ENCODE measurements around the gene B4GALT1.

B4GALT1 gene

DNA sequence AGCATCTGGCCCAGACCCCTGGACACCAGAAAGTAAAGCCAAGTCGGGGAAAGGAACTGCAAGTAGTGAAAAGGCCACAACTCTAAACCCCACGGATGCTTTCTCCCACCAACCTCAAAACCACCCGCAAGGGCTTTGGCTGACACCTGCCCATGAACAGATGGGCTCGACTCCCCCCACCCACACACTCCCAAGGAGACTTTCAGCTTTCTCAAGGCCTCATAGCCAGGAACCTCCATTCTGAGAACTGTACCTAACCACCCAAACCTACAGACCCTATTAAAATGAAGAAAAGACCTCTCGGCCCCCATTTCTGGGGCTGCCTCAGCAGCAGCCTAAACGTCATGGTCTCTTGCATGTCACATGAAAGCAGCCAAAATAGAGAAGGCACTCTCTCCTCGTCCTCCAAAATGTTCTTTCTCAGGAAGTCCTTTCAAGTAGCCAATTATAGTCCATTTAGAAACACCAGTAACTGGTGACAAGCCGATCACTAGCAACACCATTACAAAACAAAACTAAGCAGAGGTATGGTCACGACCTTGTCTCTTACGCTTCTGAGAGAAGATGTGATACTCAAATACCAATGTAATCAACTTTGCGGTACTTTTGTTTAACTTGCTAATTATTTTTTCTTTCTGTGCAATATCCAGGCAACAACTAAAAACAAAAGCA is 2.9 kb downstream of the B4GALT1 start:
- no peak overlapping the region for H4K8ac ChIP-seq (ENCODE audit: low read length)
- H3K23ac ChIP-seq (ENCODE audit: low read length in 2 of 2), result no peak overlapping the region
- H2BK15ac ChIP-seq (ENCODE audit: low read depth, poor library complexity, severe bottlenecking), result no peak overlapping the region
- WGBS, result 85% methylated on average over 11 of the region's 11 CpGs
- H3K4me1 ChIP-seq (ENCODE audit: control insufficient read depth, insufficient read depth, low read depth, low read length), result peaks cover 42% of the 10 kb centered on the region
- H3K9ac ChIP-seq (ENCODE audit: low read length), result peak overlapping the region; percentile 96
- no peak overlapping the region for H3K4me2 ChIP-seq (ENCODE audit: low read length, poor library complexity, severe bottlenecking)
- no peak overlapping the region for H3K18ac ChIP-seq (ENCODE audit: low read depth in 1 of 2, low read length in 2 of 2)
- peak overlapping the region in 1 of 2 experiments; percentile 14 for H3K4ac ChIP-seq (ENCODE audit: low read depth in 1 of 2, low read length in 2 of 2)
- H2BK5ac ChIP-seq (ENCODE audit: low read depth, low read length, poor library complexity, severe bottlenecking), result no peak overlapping the region
- no peak overlapping the region for H2AFZ ChIP-seq (ENCODE audit: low read depth, low read length)
- no peak overlapping the region for H3K27ac ChIP-seq (ENCODE audit: low read length, poor library complexity, severe bottlenecking)
- no peaks in the 10 kb centered on the region for H3K27me3 ChIP-seq (ENCODE audit: control insufficient read depth in 1 of 2, insufficient read depth in 1 of 2, low read length in 2 of 2)
- no peak overlapping the region for H4K91ac ChIP-seq (ENCODE audit: low read length)
- no peak overlapping the region for H2BK120ac ChIP-seq (ENCODE audit: low read depth, low read length)
- H3K14ac ChIP-seq (ENCODE audit: low read length in 2 of 2), result no peak overlapping the region
- no peak overlapping the region for H2AK5ac ChIP-seq (ENCODE audit: low read length, severe bottlenecking)
- H3K79me1 ChIP-seq (replicated peaks; ENCODE audit: low read length, poor library complexity, severe bottlenecking), result peaks cover 10% of the 10 kb centered on the region
- no peak overlapping the region for H2BK12ac ChIP-seq (ENCODE audit: low read length in 2 of 2)
- H3K4me3 ChIP-seq (ENCODE audit: insufficient read depth in 1 of 2, low read depth in 1 of 2, low read length in 2 of 2), result peak overlapping the region in 1 of 2 experiments; percentile 88
- H3K36me3 ChIP-seq (ENCODE audit: control insufficient read depth in 1 of 2, insufficient read depth in 2 of 2, low read depth in 1 of 2, low read length in 2 of 2), result no peaks in the 10 kb centered on the region
- H3K9me3 ChIP-seq (ENCODE audit: control insufficient read depth, low read length), result no peaks in the 10 kb centered on the region
- DNase-seq, result no peak

DNA sequence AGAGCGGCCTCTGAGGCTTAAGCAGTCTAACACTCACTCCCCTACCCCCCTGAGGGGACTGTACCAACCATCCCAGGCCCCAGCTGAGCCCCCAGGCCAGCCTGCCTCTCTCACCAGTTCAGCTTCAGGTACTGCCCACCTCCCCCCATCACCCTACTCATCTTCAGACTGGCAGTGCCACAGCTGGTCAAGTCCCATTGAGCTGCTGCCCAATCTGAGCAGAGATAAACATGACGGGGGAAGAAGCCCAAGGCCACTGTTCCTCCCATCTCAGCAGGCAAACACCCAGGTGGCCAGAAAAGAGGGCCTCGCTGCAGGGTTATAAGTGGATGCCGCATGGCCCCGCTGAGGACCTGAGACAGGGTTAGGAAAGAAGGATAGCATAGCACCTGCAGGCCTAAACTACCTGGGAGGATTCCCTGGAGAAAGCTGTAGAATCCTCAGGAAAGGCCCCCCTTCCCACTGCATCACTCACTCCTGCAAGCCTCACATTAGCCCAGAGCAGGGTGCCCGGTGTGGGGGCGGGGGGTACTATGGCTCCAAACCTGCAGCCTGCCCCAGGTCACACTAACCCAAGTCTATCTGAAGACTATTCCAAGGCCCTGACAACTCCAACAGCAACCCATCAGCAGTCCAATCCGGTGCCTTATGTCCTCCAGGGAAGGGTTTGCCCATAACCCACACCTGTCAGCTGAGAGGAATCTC is 3.6 kb downstream of the B4GALT1 start:
- no peak overlapping the region for H2AFZ ChIP-seq (ENCODE audit: low read depth, low read length)
- peak overlapping the region; percentile 64 for H4K91ac ChIP-seq (ENCODE audit: low read length)
- H3K79me1 ChIP-seq (replicated peaks; ENCODE audit: low read length, poor library complexity, severe bottlenecking), result peaks cover 10% of the 10 kb centered on the region
- no peak overlapping the region for H3K4me2 ChIP-seq (ENCODE audit: low read length, poor library complexity, severe bottlenecking)
- DNase-seq, result no peak
- peak overlapping the region; percentile 13 to 40 for H3K4ac ChIP-seq (ENCODE audit: low read depth in 1 of 2, low read length in 2 of 2)
- H2BK5ac ChIP-seq (ENCODE audit: low read depth, low read length, poor library complexity, severe bottlenecking), result no peak overlapping the region
- H4K8ac ChIP-seq (ENCODE audit: low read length), result no peak overlapping the region
- peak overlapping the region in 1 of 2 experiments; percentile 88 for H3K4me3 ChIP-seq (ENCODE audit: insufficient read depth in 1 of 2, low read depth in 1 of 2, low read length in 2 of 2)
- no peak overlapping the region for H3K27ac ChIP-seq (ENCODE audit: low read length, poor library complexity, severe bottlenecking)
- H3K9ac ChIP-seq (ENCODE audit: low read length), result peak overlapping the region; percentile 96
- no peaks in the 10 kb centered on the region for H3K9me3 ChIP-seq (ENCODE audit: control insufficient read depth, low read length)
- H3K36me3 ChIP-seq (ENCODE audit: control insufficient read depth in 1 of 2, insufficient read depth in 2 of 2, low read depth in 1 of 2, low read length in 2 of 2), result no peaks in the 10 kb centered on the region
- no peak overlapping the region for H2AK5ac ChIP-seq (ENCODE audit: low read length, severe bottlenecking)
- H3K18ac ChIP-seq (ENCODE audit: low read depth in 1 of 2, low read length in 2 of 2), result peak overlapping the region in 1 of 2 experiments; percentile 46
- H2BK12ac ChIP-seq (ENCODE audit: low read length in 2 of 2), result peak overlapping the region; percentile 9 to 51
- peak overlapping the region in 1 of 2 experiments; percentile 9 for H3K23ac ChIP-seq (ENCODE audit: low read length in 2 of 2)
- no peaks in the 10 kb centered on the region for H3K27me3 ChIP-seq (ENCODE audit: control insufficient read depth in 1 of 2, insufficient read depth in 1 of 2, low read length in 2 of 2)
- H2BK15ac ChIP-seq (ENCODE audit: low read depth, poor library complexity, severe bottlenecking), result no peak overlapping the region
- peaks cover 47% of the 10 kb centered on the region for H3K4me1 ChIP-seq (ENCODE audit: control insufficient read depth, insufficient read depth, low read depth, low read length)
- H2BK120ac ChIP-seq (ENCODE audit: low read depth, low read length), result no peak overlapping the region
- peak overlapping the region in 1 of 2 experiments; percentile 73 for H3K14ac ChIP-seq (ENCODE audit: low read length in 2 of 2)
- WGBS, result 98% methylated on average over 7 of the region's 8 CpGs

DNA sequence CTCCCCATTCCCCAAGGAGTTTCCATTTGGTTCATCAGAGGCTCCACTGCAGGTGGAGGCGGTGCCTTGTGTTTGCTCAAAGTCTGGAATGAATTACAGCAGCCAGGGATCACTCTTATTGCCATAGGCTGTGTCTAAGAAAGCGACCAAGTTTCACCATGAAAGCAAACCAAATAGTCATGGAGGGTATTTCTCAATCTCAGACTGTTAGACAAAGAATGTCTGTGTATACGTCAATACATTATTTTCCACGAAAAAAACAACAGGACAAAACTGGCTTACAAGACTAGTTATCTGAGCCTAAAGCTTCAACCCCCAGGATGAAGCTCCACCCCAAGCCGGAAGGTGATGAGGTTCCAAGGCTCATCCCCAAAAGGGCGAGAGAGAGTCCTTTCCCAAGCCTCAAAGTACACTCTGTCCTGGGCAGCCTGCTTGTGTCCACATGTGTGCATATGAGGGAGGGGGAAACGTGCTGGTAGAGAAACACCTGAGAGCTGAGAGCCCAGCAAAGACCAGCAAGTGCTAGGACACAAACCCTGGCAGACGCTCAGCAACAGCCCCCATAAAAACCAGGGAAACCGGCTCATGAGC is 4.3 kb downstream of the B4GALT1 start:
- Histone ChIP-seq H4K8ac (ENCODE audit: low read length) (no peak overlapping the region), H3K14ac (ENCODE audit: low read length in 2 of 2) (no peak overlapping the region), H3K18ac (ENCODE audit: low read depth in 1 of 2, low read length in 2 of 2) (peak overlapping the region in 1 of 2 experiments; percentile 46), H3K36me3 (ENCODE audit: control insufficient read depth in 1 of 2, insufficient read depth in 2 of 2, low read depth in 1 of 2, low read length in 2 of 2) (no peaks in the 10 kb centered on the region), H2BK15ac (ENCODE audit: low read depth, poor library complexity, severe bottlenecking) (peak overlapping the region; percentile 15), H3K4ac (ENCODE audit: low read depth in 1 of 2, low read length in 2 of 2) (peak overlapping the region; percentile 13 to 24), H3K4me1 (ENCODE audit: control insufficient read depth, insufficient read depth, low read depth, low read length) (peaks cover 50% of the 10 kb centered on the region), H2AFZ (ENCODE audit: low read depth, low read length) (no peak overlapping the region), H3K23ac (ENCODE audit: low read length in 2 of 2) (peak overlapping the region in 1 of 2 experiments; percentile 9), H2BK120ac (ENCODE audit: low read depth, low read length) (no peak overlapping the region), H3K27me3 (ENCODE audit: control insufficient read depth in 1 of 2, insufficient read depth in 1 of 2, low read length in 2 of 2) (no peaks in the 10 kb centered on the region), H3K4me2 (ENCODE audit: low read length, poor library complexity, severe bottlenecking) (no peak overlapping the region), H3K9ac (ENCODE audit: low read length) (peak overlapping the region; percentile 70), H2BK5ac (ENCODE audit: low read depth, low read length, poor library complexity, severe bottlenecking) (no peak overlapping the region), H3K79me1 (replicated peaks; ENCODE audit: low read length, poor library complexity, severe bottlenecking) (peaks cover 13% of the 10 kb centered on the region), H3K4me3 (ENCODE audit: insufficient read depth in 1 of 2, low read depth in 1 of 2, low read length in 2 of 2) (peak overlapping the region in 1 of 2 experiments; percentile 60), H3K9me3 (ENCODE audit: control insufficient read depth, low read length) (no peaks in the 10 kb centered on the region), H2AK5ac (ENCODE audit: low read length, severe bottlenecking) (peak overlapping the region; percentile 43), H3K27ac (ENCODE audit: low read length, poor library complexity, severe bottlenecking) (no peak overlapping the region), H4K91ac (ENCODE audit: low read length) (no peak overlapping the region), H2BK12ac (ENCODE audit: low read length in 2 of 2) (peak overlapping the region in 1 of 2 experiments; percentile 32)
- peak; percentile 81 for DNase-seq
- 85% methylated on average over 9 of the region's 9 CpGs for WGBS

DNA sequence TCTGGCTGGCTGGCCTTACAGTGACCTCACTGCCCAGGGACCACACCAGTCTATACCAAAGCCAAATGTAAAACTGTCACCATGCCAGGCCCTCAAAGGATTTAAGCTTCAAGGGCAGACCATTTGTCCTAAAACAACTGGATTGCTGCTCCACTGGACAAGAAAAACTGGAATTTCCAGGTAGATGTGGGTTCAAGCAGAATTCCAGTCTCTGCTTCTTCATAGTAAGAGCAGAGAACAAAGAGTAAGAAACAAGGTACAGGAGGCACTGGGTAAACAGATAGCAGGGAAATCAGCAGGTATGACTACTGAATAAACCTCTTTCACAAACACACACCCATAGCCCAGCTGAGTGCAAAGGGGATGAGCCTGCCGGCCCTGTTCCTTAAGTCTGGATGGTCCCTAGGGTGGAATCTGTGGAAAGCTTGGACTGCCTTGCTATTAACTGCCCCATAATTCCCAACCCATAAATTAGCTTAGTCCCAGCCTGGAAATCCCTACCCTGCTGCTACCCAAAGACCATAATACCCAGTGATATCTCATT is 5.5 kb downstream of the B4GALT1 start:
- Histone ChIP-seq H3K79me1 (replicated peaks; ENCODE audit: low read length, poor library complexity, severe bottlenecking) (peaks cover 13% of the 10 kb centered on the region), H2BK5ac (ENCODE audit: low read depth, low read length, poor library complexity, severe bottlenecking) (peak overlapping the region; percentile 59), H3K27me3 (ENCODE audit: control insufficient read depth in 1 of 2, insufficient read depth in 1 of 2, low read length in 2 of 2) (no peaks in the 10 kb centered on the region), H3K4me1 (ENCODE audit: control insufficient read depth, insufficient read depth, low read depth, low read length) (peaks cover 47% of the 10 kb centered on the region), H2AK5ac (ENCODE audit: low read length, severe bottlenecking) (peak overlapping the region; percentile 55), H3K9me3 (ENCODE audit: control insufficient read depth, low read length) (no peaks in the 10 kb centered on the region), H3K4ac (ENCODE audit: low read depth in 1 of 2, low read length in 2 of 2) (peak overlapping the region; percentile 56 to 89), H3K23ac (ENCODE audit: low read length in 2 of 2) (no peak overlapping the region), H3K27ac (ENCODE audit: low read length, poor library complexity, severe bottlenecking) (peak overlapping the region; percentile 87), H2BK12ac (ENCODE audit: low read length in 2 of 2) (peak overlapping the region; percentile 19 to 94), H2BK120ac (ENCODE audit: low read depth, low read length) (peak overlapping the region; percentile 95), H3K14ac (ENCODE audit: low read length in 2 of 2) (no peak overlapping the region), H4K91ac (ENCODE audit: low read length) (peak overlapping the region; percentile 96), H3K9ac (ENCODE audit: low read length) (peak overlapping the region; percentile 70), H4K8ac (ENCODE audit: low read length) (peak overlapping the region; percentile 75), H2AFZ (ENCODE audit: low read depth, low read length) (no peak overlapping the region), H3K4me3 (ENCODE audit: insufficient read depth in 1 of 2, low read depth in 1 of 2, low read length in 2 of 2) (peak overlapping the region in 1 of 2 experiments; percentile 60), H3K4me2 (ENCODE audit: low read length, poor library complexity, severe bottlenecking) (peak overlapping the region; percentile 4), H2BK15ac (ENCODE audit: low read depth, poor library complexity, severe bottlenecking) (peak overlapping the region; percentile 54), H3K36me3 (ENCODE audit: control insufficient read depth in 1 of 2, insufficient read depth in 2 of 2, low read depth in 1 of 2, low read length in 2 of 2) (no peaks in the 10 kb centered on the region), H3K18ac (ENCODE audit: low read depth in 1 of 2, low read length in 2 of 2) (peak overlapping the region; percentile 79 to 96)
- 33% methylated on average over 1 of the region's 1 CpG for WGBS
- DNase-seq, result no peak

All from mesenchymal stem cell (in vitro differentiated cells and primary cell).